ENCODE measurements around the gene CYB5RL. TPM values are rescaled to one million over a fixed set of nuclear protein-coding genes. Genes with fewer than 3 reads are reported as not detected.
"Not testable (repeated sequence)": the region's sequence is repeated elsewhere in the genome, so short reads cannot be mapped to it uniquely, and the experiment has no call there.

The CYB5RL gene
- total and polyA plus RNA-seq, 2 experiments from 2014 or later = 4.5 to 7.5 TPM

DNA sequence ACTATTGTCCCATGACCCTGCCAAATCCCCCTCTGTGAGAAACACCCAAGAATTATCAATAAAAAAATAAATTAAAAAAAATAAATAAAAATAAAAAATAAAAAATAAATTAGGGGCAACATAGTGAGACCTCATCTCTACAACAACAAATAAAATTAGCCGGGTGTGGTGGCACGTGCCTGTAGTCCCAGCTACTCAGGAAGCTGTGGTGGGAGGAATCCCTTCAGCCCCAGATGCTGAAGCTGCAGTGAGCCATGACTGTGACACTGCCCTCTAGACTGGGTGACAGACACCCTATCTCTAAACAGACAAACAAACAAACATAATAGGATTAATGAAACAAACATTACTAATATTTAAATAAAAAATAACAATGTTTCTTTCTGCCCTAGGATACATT lies 34.5 kb upstream of the CYB5RL start:
- Histone ChIP-seq H2AFZ (no peak overlapping the region), H3K9me3 (ENCODE audit: low read depth) (no peaks in the 10 kb centered on the region), H3K4me3 (no peak overlapping the region), H3K36me3 (replicated peaks; ENCODE audit: insufficient read depth, low read depth) (no peaks in the 10 kb centered on the region), H3K79me2 (no peaks in the 10 kb centered on the region), H3K27ac (no peak overlapping the region), H3K27me3 (no peaks in the 10 kb centered on the region), H4K20me1 (ENCODE audit: insufficient read depth, poor library complexity, severe bottlenecking) (no peaks in the 10 kb centered on the region), H3K4me1 (ENCODE audit: insufficient read depth) (no peaks in the 10 kb centered on the region), H3K9me2 (replicated peaks; ENCODE audit: insufficient read depth) (no peaks in the 10 kb centered on the region), H3K4me2 (no peak overlapping the region)
- DNase-seq (ENCODE audit: low spot score) = no peak
- TF ChIP-seq, protein P1, sequence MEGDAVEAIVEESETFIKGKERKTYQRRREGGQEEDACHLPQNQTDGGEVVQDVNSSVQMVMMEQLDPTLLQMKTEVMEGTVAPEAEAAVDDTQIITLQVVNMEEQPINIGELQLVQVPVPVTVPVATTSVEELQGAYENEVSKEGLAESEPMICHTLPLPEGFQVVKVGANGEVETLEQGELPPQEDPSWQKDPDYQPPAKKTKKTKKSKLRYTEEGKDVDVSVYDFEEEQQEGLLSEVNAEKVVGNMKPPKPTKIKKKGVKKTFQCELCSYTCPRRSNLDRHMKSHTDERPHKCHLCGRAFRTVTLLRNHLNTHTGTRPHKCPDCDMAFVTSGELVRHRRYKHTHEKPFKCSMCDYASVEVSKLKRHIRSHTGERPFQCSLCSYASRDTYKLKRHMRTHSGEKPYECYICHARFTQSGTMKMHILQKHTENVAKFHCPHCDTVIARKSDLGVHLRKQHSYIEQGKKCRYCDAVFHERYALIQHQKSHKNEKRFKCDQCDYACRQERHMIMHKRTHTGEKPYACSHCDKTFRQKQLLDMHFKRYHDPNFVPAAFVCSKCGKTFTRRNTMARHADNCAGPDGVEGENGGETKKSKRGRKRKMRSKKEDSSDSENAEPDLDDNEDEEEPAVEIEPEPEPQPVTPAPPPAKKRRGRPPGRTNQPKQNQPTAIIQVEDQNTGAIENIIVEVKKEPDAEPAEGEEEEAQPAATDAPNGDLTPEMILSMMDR (IDR thresholded peaks at IDR 0.05; ENCODE audit: poor library complexity) = no peak
- TF ChIP-seq EZH2phosphoT487 (IDR thresholded peaks at IDR 0.05; ENCODE audit: low read depth, severe bottlenecking, unreplicated experiment) (no peak), EZH2 (IDR thresholded peaks at IDR 0.05; ENCODE audit: borderline replicate concordance) (no peak)
- 71% methylated on average over 2 of the region's 2 CpGs for WGBS (ENCODE audit: low lambda C conversion rate, missing lambda C conversion rate)

DNA sequence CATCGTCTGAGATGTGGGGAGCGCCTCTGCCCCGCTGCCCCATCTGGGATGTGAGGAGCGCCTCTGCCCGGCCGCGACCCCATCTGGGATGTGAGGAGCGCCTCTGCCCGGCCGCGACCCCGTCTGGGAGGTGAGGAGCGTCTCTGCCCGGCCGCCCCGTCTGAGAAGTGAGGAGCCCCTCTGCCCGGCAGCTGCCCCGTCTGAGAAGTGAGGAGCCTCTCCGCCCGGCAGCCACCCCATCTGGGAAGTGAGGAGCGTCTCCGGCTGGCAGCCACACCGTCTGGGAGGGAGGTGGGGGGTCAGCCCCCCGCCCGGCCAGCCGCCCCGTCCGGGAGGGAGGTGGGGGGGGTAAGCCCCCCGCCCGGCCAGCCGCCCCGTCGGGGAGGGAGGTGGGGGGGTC lies 33.4 kb upstream of the CYB5RL start:
- not testable (repeated sequence) for H4K20me1 ChIP-seq (ENCODE audit: insufficient read depth, poor library complexity, severe bottlenecking); H3K9me2 ChIP-seq (replicated peaks; ENCODE audit: insufficient read depth); H3K79me2 ChIP-seq; H3K4me3 ChIP-seq; H3K4me2 ChIP-seq; H3K4me1 ChIP-seq (ENCODE audit: insufficient read depth); H3K9me3 ChIP-seq (ENCODE audit: low read depth); H3K36me3 ChIP-seq (replicated peaks; ENCODE audit: insufficient read depth, low read depth); H3K27ac ChIP-seq; H3K27me3 ChIP-seq; DNase-seq (ENCODE audit: low spot score); H2AFZ ChIP-seq
- no CpG with 5 or more reads among the region's 33 CpGs for WGBS (ENCODE audit: low lambda C conversion rate, missing lambda C conversion rate)

DNA sequence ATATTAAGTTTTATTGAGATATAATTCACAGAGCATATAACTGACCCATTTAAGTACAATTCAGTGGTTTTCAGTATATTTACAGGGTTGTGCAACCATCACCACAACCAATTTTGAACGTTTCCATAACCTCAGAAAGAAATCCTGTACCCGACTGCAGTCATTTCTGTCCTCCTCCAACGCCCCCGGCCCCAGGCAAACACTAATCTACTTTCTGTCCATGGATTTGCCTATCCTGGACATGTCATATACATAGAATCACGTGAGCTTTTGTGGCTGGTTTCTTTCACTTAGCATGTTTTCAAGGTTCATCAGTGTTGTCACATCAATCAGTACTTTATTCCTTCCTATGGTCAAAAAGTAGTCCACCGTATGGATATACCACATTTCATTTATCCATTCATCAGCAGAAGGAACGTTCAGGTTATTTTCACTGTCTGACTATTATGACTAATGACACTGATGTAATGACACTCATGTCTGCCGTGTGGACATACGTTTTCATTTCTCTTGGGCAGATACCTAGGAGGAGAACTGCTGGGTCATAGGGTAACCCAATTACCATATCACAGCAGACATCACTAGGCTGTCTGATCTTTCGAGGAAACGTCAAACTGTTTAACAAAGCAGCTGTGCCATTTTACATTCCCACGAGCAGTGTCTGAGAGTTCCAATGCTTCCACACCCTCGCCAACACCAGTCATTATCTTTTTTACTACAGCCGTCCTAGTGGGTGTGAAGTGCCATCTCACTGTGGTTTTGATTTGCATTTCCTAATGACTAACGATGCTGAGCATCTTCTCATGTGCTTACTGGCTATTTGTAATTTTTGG lies 30.9 kb upstream of the CYB5RL start:
- WGBS (ENCODE audit: low lambda C conversion rate, missing lambda C conversion rate) = 89% methylated on average over 15 of the region's 15 CpGs
- no peak overlapping the region for H2AFZ ChIP-seq
- no peaks in the 10 kb centered on the region for H3K36me3 ChIP-seq (replicated peaks; ENCODE audit: insufficient read depth, low read depth)
- H3K4me1 ChIP-seq (ENCODE audit: insufficient read depth) = no peaks in the 10 kb centered on the region
- H3K79me2 ChIP-seq = no peaks in the 10 kb centered on the region
- no peak for DNase-seq (ENCODE audit: low spot score)
- no peak overlapping the region for H3K27ac ChIP-seq
- no peak overlapping the region for H3K4me2 ChIP-seq
- H3K27me3 ChIP-seq = no peaks in the 10 kb centered on the region
- H3K4me3 ChIP-seq = no peak overlapping the region
- no peaks in the 10 kb centered on the region for H4K20me1 ChIP-seq (ENCODE audit: insufficient read depth, poor library complexity, severe bottlenecking)
- no peaks in the 10 kb centered on the region for H3K9me2 ChIP-seq (replicated peaks; ENCODE audit: insufficient read depth)
- H3K9me3 ChIP-seq (ENCODE audit: low read depth) = no peaks in the 10 kb centered on the region
- TF ChIP-seq, protein P1 (IDR thresholded peaks at IDR 0.05; ENCODE audit: poor library complexity) = no peak

DNA sequence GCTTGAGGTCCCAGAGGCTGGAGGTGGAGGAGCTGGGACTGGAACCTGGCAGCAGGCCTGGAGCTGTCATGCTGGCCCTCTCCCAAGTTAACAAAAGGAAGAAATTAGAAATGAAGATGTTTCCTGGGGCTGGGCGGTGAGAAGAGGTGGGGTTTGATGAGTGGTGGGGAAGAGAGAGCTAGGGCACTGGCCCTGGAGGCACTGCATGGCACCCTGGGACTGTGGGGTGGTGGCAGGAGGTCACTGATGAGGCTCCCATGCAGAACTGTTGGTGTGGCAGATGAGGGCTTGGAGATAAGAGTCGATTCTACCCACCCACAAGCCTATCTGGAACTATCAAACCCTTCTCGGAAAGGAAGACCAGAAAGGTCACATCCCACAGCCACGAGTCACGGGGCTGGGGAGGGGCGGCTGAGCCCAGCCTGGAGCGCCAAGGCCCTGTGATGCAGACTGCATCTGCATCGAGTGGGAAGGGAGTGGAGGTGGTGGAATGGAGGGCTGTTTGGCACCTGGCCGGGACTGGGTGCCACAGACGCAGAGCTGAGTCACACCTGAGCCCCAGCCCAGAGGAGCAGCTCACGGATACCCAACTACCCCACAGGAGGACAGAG lies 29.6 kb upstream of the CYB5RL start:
- no peak for DNase-seq (ENCODE audit: low spot score)
- no peaks in the 10 kb centered on the region for H3K4me1 ChIP-seq (ENCODE audit: insufficient read depth)
- no peak overlapping the region for H3K4me3 ChIP-seq
- TF ChIP-seq EZH2 (IDR thresholded peaks at IDR 0.05; ENCODE audit: borderline replicate concordance) (no peak), EZH2phosphoT487 (IDR thresholded peaks at IDR 0.05; ENCODE audit: low read depth, severe bottlenecking, unreplicated experiment) (no peak)
- TF ChIP-seq, protein P1 (IDR thresholded peaks at IDR 0.05; ENCODE audit: poor library complexity) = no peak
- no peaks in the 10 kb centered on the region for H3K36me3 ChIP-seq (replicated peaks; ENCODE audit: insufficient read depth, low read depth)
- H3K4me2 ChIP-seq = no peak overlapping the region
- H3K79me2 ChIP-seq = no peaks in the 10 kb centered on the region
- H3K9me3 ChIP-seq (ENCODE audit: low read depth) = no peaks in the 10 kb centered on the region
- H3K9me2 ChIP-seq (replicated peaks; ENCODE audit: insufficient read depth) = no peaks in the 10 kb centered on the region
- peaks cover 2% of the 10 kb centered on the region for H4K20me1 ChIP-seq (ENCODE audit: insufficient read depth, poor library complexity, severe bottlenecking)
- H3K27me3 ChIP-seq = no peaks in the 10 kb centered on the region
- 73% methylated on average over 11 of the region's 11 CpGs for WGBS (ENCODE audit: low lambda C conversion rate, missing lambda C conversion rate)
- H2AFZ ChIP-seq = no peak overlapping the region
- H3K27ac ChIP-seq = no peak overlapping the region
